Right lobe of liver (tissue), 6 donors: ENCODE data around the gene MLIP. TPM values are rescaled to one million over a fixed set of nuclear protein-coding genes. Genes with fewer than 3 reads are reported as not detected.
"Not testable (repeated sequence)": the region's sequence is repeated elsewhere in the genome, so short reads cannot be mapped to it uniquely, and the experiment has no call there.

Experiments used
- ATAC-seq, 4 donors: fragments of 200-7000 bp; cut with Tn5 transposase; one replicate each; pipeline ENCODE4 v1.9.1; 2020; ENCODE audit warnings: mild to moderate bottlenecking in 4 of 4, moderate library complexity in 4 of 4
- DNase-seq, 3 donors: peaks; one replicate each; pipeline ENCODE4 v3.0.0-alpha.2; 2020
- H3K27ac ChIP-seq, 3 donors: fragments of 200-600 bp; one replicate each; pipeline ENCODE4 v1.8.0; 2022
- H3K27me3 ChIP-seq, 2 donors: fragments of 200-600 bp; one replicate each; pipeline ENCODE4 v1.8.0; 2022
- H3K36me3 ChIP-seq, 4 donors: fragments of 200-600 bp; sonication (generic) in 1 of 4; one replicate each; pipeline versions ENCODE4 v1.5.1 to v1.8.0; 2017 to 2022; ENCODE audit warnings: control low read depth in 1 of 4
- H3K4me1 ChIP-seq, 4 donors: fragments of 200-600 bp; sonication (generic) in 1 of 4; one replicate each; pipeline versions ENCODE4 v1.5.1 to v1.8.0; 2017 to 2022; ENCODE audit warnings: control low read depth in 1 of 4
- H3K4me3 ChIP-seq, 3 donors: fragments of 200-600 bp; one replicate each; pipeline ENCODE4 v1.8.0; 2022
- H3K9me3 ChIP-seq, 4 donors: fragments of 200-600 bp; sonication (generic) in 1 of 4; one replicate each; pipeline versions ENCODE4 v1.5.1 to v1.8.0; 2017 to 2022; ENCODE audit warnings: control low read depth in 1 of 4
- POLR2A ChIP-seq: fragments of 450-650 bp; IDR thresholded peaks from one replicate; pipeline ENCODE4 v1.6.1; 2017; ENCODE audit warnings: antibody characterized with exemption, mild to moderate bottlenecking
- WGBS: methylation state at CpG from one replicate; pipeline ENCODE4 v1.1.6; 2018; ENCODE audit warnings: low coverage, low lambda C conversion rate; ENCODE audit not compliant: insufficient coverage; ENCODE audit errors: missing lambda C conversion rate; 5-methylcytosine and 5-hydroxymethylcytosine counted together
- intact Hi-C, 2 donors: fragments of 100-400 bp; cut with DNase I; formaldehyde crosslinking; loops; one replicate each; pipeline versions ENCODE4 v1.11.2 to v1.14.1; 2022
- total RNA-seq, 6 experiments: library from RNA; depleted of rRNA in 2 of 6; stranded (reverse); fragments of >200 nt in 2 of 6; fragmentation: NEBNext Ultra II Directional in 3 of 6; extraction: Animal tissue kit (Norgen Biotek cat#: 25700) in 3 of 6; gene quantifications; one replicate each; pipeline versions ENCODE4 v1.1.0 to v1.2.4, GENCODE V29; 2016 to 2023
- TF ChIP-seq, protein P1 (sequence below), 4 donors: fragments of 200-600 bp in 3 of 4; fragments of 450-650 bp in 1 of 4; IDR thresholded peaks; one replicate each; pipeline versions ENCODE4 v1.5.1 to v1.8.0; 2016 to 2022; ENCODE audit warnings: antibody characterized with exemption in 4 of 4, mild to moderate bottlenecking in 2 of 4
- donor health status: DM: no; HTN: yes; CAD: no.
- donor health status: DM: no; HTN: no; CAD: no.
- donor health status: DM: no; HTN: no; CAD: no.
- donor health status: DM: no; HTN: yes; CAD: no.
- donor health status: DM: no; HTN: yes; CAD: no.

The MLIP gene
- total RNA-seq, 6 experiments from 2014 or later: 20.2 to 64.6 (median 24.4) TPM

DNA sequence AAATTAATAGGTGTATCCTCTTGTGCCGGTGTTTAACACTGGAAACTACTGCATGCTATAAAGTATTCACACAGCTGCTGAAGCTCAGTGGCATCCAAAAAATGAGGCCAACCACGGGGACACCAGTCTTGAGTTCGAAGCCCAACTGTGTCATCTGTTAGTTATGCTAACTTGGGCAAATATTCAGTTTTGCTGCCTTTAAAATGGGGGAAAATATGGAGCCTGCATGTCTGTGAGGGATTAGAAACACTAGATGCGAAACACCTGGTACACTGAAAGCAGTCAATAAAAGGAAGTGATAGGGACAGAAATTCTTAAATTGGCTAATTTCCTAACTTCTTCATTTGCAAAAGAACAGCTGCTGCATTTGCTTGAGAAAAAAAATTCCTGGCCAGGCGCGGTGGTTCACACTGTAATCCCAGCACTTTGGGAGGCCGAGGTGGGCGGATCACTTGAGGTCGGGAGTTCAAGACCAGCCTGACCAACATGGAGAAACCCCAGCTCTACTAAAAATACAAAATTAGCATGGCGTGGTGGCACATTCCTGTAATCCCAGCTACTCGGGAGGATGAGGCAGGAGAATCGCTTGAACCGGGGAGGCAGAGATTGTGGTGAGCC lies 36.6 kb upstream of the MLIP start:
- Histone ChIP-seq H3K36me3 (no peaks in the 10 kb centered on the region), H3K9me3 (no peaks in the 10 kb centered on the region), H3K4me1 (peaks cover 0 to 15% (median 3%) of the 10 kb centered on the region in 4 donors), H3K27me3 (no peaks in the 10 kb centered on the region), H3K4me3 (no peak overlapping the region), H3K27ac (no peak overlapping the region)
- TF ChIP-seq, protein P1, sequence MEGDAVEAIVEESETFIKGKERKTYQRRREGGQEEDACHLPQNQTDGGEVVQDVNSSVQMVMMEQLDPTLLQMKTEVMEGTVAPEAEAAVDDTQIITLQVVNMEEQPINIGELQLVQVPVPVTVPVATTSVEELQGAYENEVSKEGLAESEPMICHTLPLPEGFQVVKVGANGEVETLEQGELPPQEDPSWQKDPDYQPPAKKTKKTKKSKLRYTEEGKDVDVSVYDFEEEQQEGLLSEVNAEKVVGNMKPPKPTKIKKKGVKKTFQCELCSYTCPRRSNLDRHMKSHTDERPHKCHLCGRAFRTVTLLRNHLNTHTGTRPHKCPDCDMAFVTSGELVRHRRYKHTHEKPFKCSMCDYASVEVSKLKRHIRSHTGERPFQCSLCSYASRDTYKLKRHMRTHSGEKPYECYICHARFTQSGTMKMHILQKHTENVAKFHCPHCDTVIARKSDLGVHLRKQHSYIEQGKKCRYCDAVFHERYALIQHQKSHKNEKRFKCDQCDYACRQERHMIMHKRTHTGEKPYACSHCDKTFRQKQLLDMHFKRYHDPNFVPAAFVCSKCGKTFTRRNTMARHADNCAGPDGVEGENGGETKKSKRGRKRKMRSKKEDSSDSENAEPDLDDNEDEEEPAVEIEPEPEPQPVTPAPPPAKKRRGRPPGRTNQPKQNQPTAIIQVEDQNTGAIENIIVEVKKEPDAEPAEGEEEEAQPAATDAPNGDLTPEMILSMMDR (IDR thresholded peaks at IDR 0.05): no peak
- TF ChIP-seq POLR2A: no peak
- DNase-seq (no peak), ATAC-seq (peak in 1 of 4 donors; percentile 43)
- 54% methylated on average over 9 of the region's 13 CpGs for WGBS
- intact Hi-C loops: no loop called here

GRCh38 chr6:54076159-54076789 lies 35.0 kb upstream of the MLIP start:
- Histone ChIP-seq H3K36me3 (no peaks in the 10 kb centered on the region), H3K4me1 (peaks cover 0 to 15% (median 3%) of the 10 kb centered on the region in 4 donors), H3K4me3 (no peak overlapping the region), H3K9me3 (no peaks in the 10 kb centered on the region), H3K27ac (no peak overlapping the region), H3K27me3 (no peaks in the 10 kb centered on the region)
- DNase-seq (no peak), ATAC-seq (peak in 2 of 4 donors; percentile 4 to 50)
- WGBS: 71% methylated on average over 2 of the region's 2 CpGs
- TF ChIP-seq, protein P1 (IDR thresholded peaks at IDR 0.05): no peak
- TF ChIP-seq POLR2A: no peak
- intact Hi-C loops: no loop called here

- DNase-seq, H3K9me3 ChIP-seq, H3K36me3 ChIP-seq, H3K27me3 ChIP-seq, H3K27ac ChIP-seq, intact Hi-C loops, H3K4me3 ChIP-seq, ATAC-seq: not testable (repeated sequence)
- WGBS: 92% methylated on average over 6 of the region's 13 CpGs
- peaks cover 0 to 17% (median under 1%) of the 10 kb centered on the region in 4 donors for H3K4me1 ChIP-seq
Measured at GRCh38 chr6:54081499-54081898, 29.7 kb upstream of the MLIP start.

DNA sequence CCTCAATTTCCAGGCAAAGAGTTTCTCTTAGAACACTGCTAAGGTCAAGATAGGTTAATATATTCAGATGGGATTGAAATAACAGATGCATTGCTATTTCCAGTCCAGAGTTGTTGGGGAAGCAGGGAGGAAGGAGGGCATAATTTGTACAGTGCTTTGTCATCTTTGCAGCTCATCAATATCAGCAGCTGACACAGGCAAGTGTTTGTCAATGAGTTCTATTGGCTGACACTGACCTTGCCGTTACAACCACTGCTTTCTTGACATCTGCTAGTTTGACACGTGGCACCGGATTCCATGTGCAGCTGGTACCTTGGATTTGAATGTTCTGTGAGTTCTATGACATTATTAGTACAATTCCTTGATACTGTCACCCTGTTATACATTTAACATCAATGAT lies 28.0 kb upstream of the MLIP start:
- TF ChIP-seq POLR2A: no peak
- TF ChIP-seq, protein P1 (IDR thresholded peaks at IDR 0.05): no peak
- ATAC-seq: peak in 3 of 4 donors; percentile 45 to 65 (median 50)
- Histone ChIP-seq H3K4me1 (peaks cover 0 to 11% (median 0%) of the 10 kb centered on the region in 4 donors), H3K27me3 (no peaks in the 10 kb centered on the region), H3K36me3 (no peaks in the 10 kb centered on the region), H3K4me3 (no peak overlapping the region), H3K27ac (no peak overlapping the region), H3K9me3 (no peaks in the 10 kb centered on the region)
- DNase-seq: no peak
- intact Hi-C loops: no loop called here
- no CpG with 5 or more reads among the region's 3 CpGs for WGBS

- no peak for DNase-seq
- TF ChIP-seq POLR2A: no peak
- TF ChIP-seq, protein P1 (IDR thresholded peaks at IDR 0.05): no peak
- intact Hi-C loops: no loop called here
- Histone ChIP-seq H3K27me3 (no peaks in the 10 kb centered on the region), H3K36me3 (no peaks in the 10 kb centered on the region), H3K4me1 (peaks cover 0 to 11% (median 0%) of the 10 kb centered on the region in 4 donors), H3K9me3 (no peaks in the 10 kb centered on the region), H3K4me3 (no peak overlapping the region), H3K27ac (no peak overlapping the region)
- no peak for ATAC-seq
- 42% methylated on average over 2 of the region's 2 CpGs for WGBS
Measured at GRCh38 chr6:54084231-54084630, 27.0 kb upstream of the MLIP start.
